HEK293 (cell line): Measurements from ENCODE around the gene CCDC190.
A peak's percentile ranks its signal among the peaks of the same experiment; 100 is the strongest.

ENCODE experiments used
- CTCF ChIA-PET: fragments of 350-600 bp; formaldehyde crosslinking; extraction: SDS; loops from one replicate; lab custom pipeline; 2021; ENCODE audit warnings: antibody characterized with exemption; lab: Yijun Ruan, JAX
- POLR2A ChIA-PET: fragments of 300-600 bp; formaldehyde crosslinking; extraction: SDS; loops from one replicate; lab custom pipeline; 2020; ENCODE audit warnings: antibody characterized with exemption, inconsistent platforms; lab: Yijun Ruan, JAX
- H3K27ac ChIP-seq: fragments of 200-500 bp; sonication (Bioruptor generic); 2 replicates; pipeline ENCODE4 v1.5.1; 2014; ENCODE audit warnings: low read depth, low read length, control low read depth, inconsistent platforms; ENCODE audit errors: extremely low read depth
- H3K36me3 ChIP-seq, 2 experiments: fragments of 200-500 bp in 1 of 2; sonication (Bioruptor generic) in 1 of 2; 1 replicate in 1 of 2; 2 replicates in 1 of 2; pipeline ENCODE4 v1.5.1; 2014 to 2017; ENCODE audit warnings: inconsistent platforms in 2 of 2, low read length in 2 of 2; ENCODE audit not compliant: control insufficient read depth in 2 of 2, insufficient read depth in 1 of 2
- H3K4me1 ChIP-seq: fragments of 200-500 bp; sonication (Bioruptor generic); 2 replicates; pipeline ENCODE4 v1.5.1; 2014; ENCODE audit warnings: mild to moderate bottlenecking, low read length, inconsistent platforms; ENCODE audit not compliant: control insufficient read depth, insufficient read depth
- H3K4me3 ChIP-seq: 2 replicates; pipeline ENCODE4 v1.5.1; 2011; ENCODE audit warnings: low read depth, mild to moderate bottlenecking, control low read depth, low read length, moderate library complexity
- H3K9me3 ChIP-seq: fragments of 200-500 bp; sonication (Bioruptor generic); 2 replicates; pipeline ENCODE4 v1.5.1; 2014; ENCODE audit warnings: low read depth, low read length, inconsistent platforms; ENCODE audit not compliant: control insufficient read depth, insufficient read depth
- HOXD13 ChIP-seq: sonication (generic); formaldehyde crosslinking; IDR thresholded peaks from 2 replicates; pipeline ENCODE4 v1.8.0; 2022; ENCODE audit warnings: missing genetic modification reagents, borderline replicate concordance
- KLF8 ChIP-seq: fragments of 450-650 bp; formaldehyde crosslinking; IDR thresholded peaks from 2 replicates; pipeline ENCODE4 v1.5.1; 2016; ENCODE audit warnings: missing biosample characterization, missing genetic modification characterization
- MEIS1 ChIP-seq: sonication (generic); formaldehyde crosslinking; IDR thresholded peaks from 2 replicates; pipeline ENCODE4 v1.8.1; 2022; ENCODE audit warnings: missing genetic modification reagents, mild to moderate bottlenecking, borderline replicate concordance
- SP7 ChIP-seq: fragments of 450-650 bp; formaldehyde crosslinking; IDR thresholded peaks from 2 replicates; pipeline ENCODE4 v1.5.1; 2016; ENCODE audit warnings: missing biosample characterization, missing genetic modification characterization
- ZBTB21 ChIP-seq: fragments of 450-650 bp; formaldehyde crosslinking; IDR thresholded peaks from 2 replicates; pipeline ENCODE4 v1.5.1; 2017; ENCODE audit warnings: missing biosample characterization, missing genetic modification characterization
- ZNF121 ChIP-seq: fragments of 450-650 bp; formaldehyde crosslinking; IDR thresholded peaks from 2 replicates; pipeline ENCODE4 v1.5.1; 2016; ENCODE audit warnings: missing biosample characterization, missing genetic modification characterization
- ZNF140 ChIP-seq: fragments of 450-650 bp; formaldehyde crosslinking; IDR thresholded peaks from 2 replicates; pipeline ENCODE4 v1.5.1; 2016; ENCODE audit warnings: missing biosample characterization, missing genetic modification characterization
- ZNF335 ChIP-seq: fragments of 450-650 bp; formaldehyde crosslinking; conservative IDR thresholded peaks from 2 replicates; pipeline ENCODE4 v1.5.1; 2016; ENCODE audit warnings: missing biosample characterization, missing genetic modification characterization
- ZNF394 ChIP-seq: fragments of 450-650 bp; formaldehyde crosslinking; IDR thresholded peaks from 2 replicates; pipeline ENCODE4 v1.5.1; 2016; ENCODE audit warnings: missing biosample characterization, missing genetic modification characterization, mild to moderate bottlenecking, moderate library complexity, borderline replicate concordance
- ZNF426 ChIP-seq: fragments of 450-650 bp; formaldehyde crosslinking; IDR thresholded peaks from 2 replicates; pipeline ENCODE4 v1.5.1; 2017; ENCODE audit warnings: missing biosample characterization, missing genetic modification characterization, mild to moderate bottlenecking, inconsistent platforms, moderate library complexity
- ZNF48 ChIP-seq: fragments of 450-650 bp; formaldehyde crosslinking; IDR thresholded peaks from 2 replicates; pipeline ENCODE4 v1.5.1; 2016; ENCODE audit warnings: missing biosample characterization, missing genetic modification characterization
- ZNF549 ChIP-seq: fragments of 450-650 bp; IDR thresholded peaks from 2 replicates; pipeline ENCODE4 v1.5.1; 2018; ENCODE audit warnings: missing biosample characterization, missing genetic modification characterization, mild to moderate bottlenecking, inconsistent platforms, moderate library complexity
- ZNF600 ChIP-seq: fragments of 450-650 bp; formaldehyde crosslinking; IDR thresholded peaks from 2 replicates; pipeline ENCODE4 v1.5.1; 2016; ENCODE audit warnings: missing biosample characterization, missing genetic modification characterization
- ZNF610 ChIP-seq: fragments of 450-650 bp; formaldehyde crosslinking; IDR thresholded peaks from 2 replicates; pipeline ENCODE4 v1.5.1; 2016; ENCODE audit warnings: missing biosample characterization, missing genetic modification characterization, borderline replicate concordance
- ZNF626 ChIP-seq: fragments of 450-650 bp; sonication (Bioruptor Pico); formaldehyde crosslinking; IDR thresholded peaks from 2 replicates; pipeline ENCODE4 v1.5.1; 2018; ENCODE audit warnings: missing biosample characterization, missing genetic modification characterization, inconsistent platforms
- ZNF629 ChIP-seq: fragments of 450-650 bp; formaldehyde crosslinking; IDR thresholded peaks from 2 replicates; pipeline ENCODE4 v1.5.1; 2017; ENCODE audit warnings: missing biosample characterization, missing genetic modification characterization
- ZNF654 ChIP-seq: fragments of 450-650 bp; formaldehyde crosslinking; IDR thresholded peaks from 2 replicates; pipeline ENCODE4 v1.5.1; 2016; ENCODE audit warnings: low read depth, missing biosample characterization, missing genetic modification characterization
- ZSCAN30 ChIP-seq: fragments of 450-650 bp; IDR thresholded peaks from 2 replicates; pipeline ENCODE4 v1.5.1; 2018; ENCODE audit warnings: missing biosample characterization, mild to moderate bottlenecking, missing genetic modification characterization, moderate library complexity
- TF ChIP-seq, protein P1 (sequence below): fragments of 450-650 bp; formaldehyde crosslinking; IDR thresholded peaks from 2 replicates; pipeline ENCODE4 v1.5.1; 2016; ENCODE audit warnings: missing biosample characterization, missing genetic modification characterization, borderline replicate concordance
- TF ChIP-seq, protein P2 (sequence below): fragments of 450-650 bp; formaldehyde crosslinking; conservative IDR thresholded peaks from 2 replicates; pipeline ENCODE4 v1.5.1; 2016; ENCODE audit warnings: low read depth, missing biosample characterization, missing genetic modification characterization
- TF ChIP-seq, protein P3 (sequence below): fragments of 450-650 bp; formaldehyde crosslinking; IDR thresholded peaks from 2 replicates; pipeline ENCODE4 v1.5.1; 2016; ENCODE audit warnings: missing biosample characterization, missing genetic modification characterization, low read depth
- TF ChIP-seq, protein P4 (sequence below): fragments of 450-650 bp; formaldehyde crosslinking; IDR thresholded peaks from 2 replicates; pipeline ENCODE4 v1.5.1; 2017; ENCODE audit warnings: missing biosample characterization, missing genetic modification characterization
- TF ChIP-seq, protein P5 (sequence below): fragments of 450-650 bp; formaldehyde crosslinking; IDR thresholded peaks from 2 replicates; pipeline ENCODE4 v1.5.1; 2016; ENCODE audit warnings: missing biosample characterization, missing genetic modification characterization

The CCDC190 gene

DNA sequence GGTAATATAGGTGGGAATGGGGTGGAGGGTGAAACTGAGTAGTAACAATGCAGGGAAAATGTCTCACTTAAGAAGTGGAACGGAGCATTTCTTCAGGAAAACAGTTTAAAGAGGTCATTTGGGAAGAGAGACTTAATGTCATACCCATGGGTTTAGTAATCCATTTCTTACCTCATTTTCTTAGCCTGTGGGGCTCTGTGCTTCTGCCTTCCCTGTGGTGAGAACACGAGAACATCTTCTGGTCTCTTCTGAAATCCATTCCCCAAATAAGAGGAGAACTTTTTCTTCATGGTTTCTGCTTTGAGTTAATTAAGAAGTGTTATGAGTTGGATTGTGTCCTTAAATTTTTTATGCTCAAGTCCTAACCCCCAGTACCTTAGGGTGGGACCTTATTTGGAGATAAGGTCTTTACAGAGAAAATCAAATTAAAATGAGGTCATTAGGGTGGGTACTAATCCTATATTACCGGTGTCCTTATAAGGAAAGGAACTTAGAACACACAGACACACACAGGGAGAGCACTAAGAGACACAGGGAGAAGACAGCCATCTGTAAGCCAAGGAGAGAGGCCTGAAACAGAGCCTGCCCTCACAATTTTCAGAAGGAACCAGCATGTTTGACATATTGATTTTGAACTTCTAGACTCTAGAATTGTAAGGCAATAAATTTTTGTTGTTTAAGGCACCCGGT lies 5.4 kb downstream of the CCDC190 start (continued):
- TF ChIP-seq ZNF335 (tag by site-specific recombination) = 0 out of 2 replicates have a peak, but pooled peaks have one; percentile 25

DNA sequence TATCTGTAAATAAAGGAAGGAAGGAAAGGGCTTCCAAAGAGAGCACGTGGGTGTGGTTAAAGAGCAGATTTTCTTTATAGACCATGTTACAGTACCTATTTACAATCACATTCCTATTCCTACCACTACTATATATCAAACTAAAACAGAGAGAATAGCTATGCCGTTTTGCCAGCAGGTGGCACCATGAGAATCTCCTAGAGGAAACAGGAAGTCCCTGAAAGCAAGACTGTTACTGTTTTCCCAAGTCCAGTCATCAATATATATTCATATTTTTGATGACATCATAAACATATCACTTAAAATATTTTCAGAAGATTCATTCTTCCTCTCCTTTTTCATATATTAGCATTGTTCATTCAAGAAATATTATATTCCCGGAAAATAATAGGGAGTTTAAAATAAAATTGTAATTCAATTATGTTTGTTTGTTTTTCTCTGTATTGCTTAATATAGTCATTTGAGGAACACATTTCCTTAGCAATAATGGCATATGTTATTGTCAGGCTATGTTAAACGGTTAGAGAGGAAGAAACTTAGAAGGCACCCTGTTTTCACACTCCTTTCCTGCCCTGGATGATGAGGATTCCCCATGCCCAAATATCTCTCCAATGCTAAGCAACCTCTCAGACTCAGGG lies 6.6 kb downstream of the CCDC190 start:
- no peak overlapping the region for H3K4me3 ChIP-seq
- no peak overlapping the region for H3K27ac ChIP-seq
- CTCF ChIA-PET = interaction anchor here (0.6 to 3.7 kb wide), 42 partner anchors 8 to 1789 kb away, joined by 3 to 39 read pairs (median 4); partner anchors contain the start of genes NUF2 and RGS4
- no peaks in the 10 kb centered on the region for H3K36me3 ChIP-seq
- peaks cover 7% of the 10 kb centered on the region; the same call in 1 of the 2 replicates for H3K4me1 ChIP-seq
- POLR2A ChIA-PET = no interaction called here
- H3K9me3 ChIP-seq = no peaks in the 10 kb centered on the region
- TF ChIP-seq, protein P1, sequence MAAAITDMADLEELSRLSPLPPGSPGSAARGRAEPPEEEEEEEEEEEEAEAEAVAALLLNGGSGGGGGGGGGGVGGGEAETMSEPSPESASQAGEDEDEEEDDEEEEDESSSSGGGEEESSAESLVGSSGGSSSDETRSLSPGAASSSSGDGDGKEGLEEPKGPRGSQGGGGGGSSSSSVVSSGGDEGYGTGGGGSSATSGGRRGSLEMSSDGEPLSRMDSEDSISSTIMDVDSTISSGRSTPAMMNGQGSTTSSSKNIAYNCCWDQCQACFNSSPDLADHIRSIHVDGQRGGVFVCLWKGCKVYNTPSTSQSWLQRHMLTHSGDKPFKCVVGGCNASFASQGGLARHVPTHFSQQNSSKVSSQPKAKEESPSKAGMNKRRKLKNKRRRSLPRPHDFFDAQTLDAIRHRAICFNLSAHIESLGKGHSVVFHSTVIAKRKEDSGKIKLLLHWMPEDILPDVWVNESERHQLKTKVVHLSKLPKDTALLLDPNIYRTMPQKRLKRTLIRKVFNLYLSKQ = no peak
- TF ChIP-seq ZNF48 (tag by site-specific recombination) (no peak), ZBTB21 (tag by site-specific recombination) (peak; percentile 52; the same call in 1 of the 2 replicates), HOXD13 (no peak), ZSCAN30 (tag by site-specific recombination) (no peak), ZNF140 (tag by site-specific recombination) (no peak), MEIS1 (CRISPR knock-in tag) (no peak), ZNF426 (tag by site-specific recombination) (no peak), ZNF629 (tag by site-specific recombination) (peak; percentile 51; the same call in 1 of the 2 replicates), SP7 (tag by site-specific recombination) (no peak), ZNF654 (tag by site-specific recombination) (peak; percentile 74), KLF8 (tag by site-specific recombination) (no peak), ZNF610 (tag by site-specific recombination) (no peak), ZNF549 (tag by site-specific recombination) (no peak), ZNF394 (tag by site-specific recombination) (no peak), ZNF600 (tag by site-specific recombination) (no peak), ZNF335 (tag by site-specific recombination) (peak; percentile 23; the same call in 1 of the 2 replicates), ZNF121 (no peak), ZNF626 (tag by site-specific recombination) (no peak)
- TF ChIP-seq, protein P2, sequence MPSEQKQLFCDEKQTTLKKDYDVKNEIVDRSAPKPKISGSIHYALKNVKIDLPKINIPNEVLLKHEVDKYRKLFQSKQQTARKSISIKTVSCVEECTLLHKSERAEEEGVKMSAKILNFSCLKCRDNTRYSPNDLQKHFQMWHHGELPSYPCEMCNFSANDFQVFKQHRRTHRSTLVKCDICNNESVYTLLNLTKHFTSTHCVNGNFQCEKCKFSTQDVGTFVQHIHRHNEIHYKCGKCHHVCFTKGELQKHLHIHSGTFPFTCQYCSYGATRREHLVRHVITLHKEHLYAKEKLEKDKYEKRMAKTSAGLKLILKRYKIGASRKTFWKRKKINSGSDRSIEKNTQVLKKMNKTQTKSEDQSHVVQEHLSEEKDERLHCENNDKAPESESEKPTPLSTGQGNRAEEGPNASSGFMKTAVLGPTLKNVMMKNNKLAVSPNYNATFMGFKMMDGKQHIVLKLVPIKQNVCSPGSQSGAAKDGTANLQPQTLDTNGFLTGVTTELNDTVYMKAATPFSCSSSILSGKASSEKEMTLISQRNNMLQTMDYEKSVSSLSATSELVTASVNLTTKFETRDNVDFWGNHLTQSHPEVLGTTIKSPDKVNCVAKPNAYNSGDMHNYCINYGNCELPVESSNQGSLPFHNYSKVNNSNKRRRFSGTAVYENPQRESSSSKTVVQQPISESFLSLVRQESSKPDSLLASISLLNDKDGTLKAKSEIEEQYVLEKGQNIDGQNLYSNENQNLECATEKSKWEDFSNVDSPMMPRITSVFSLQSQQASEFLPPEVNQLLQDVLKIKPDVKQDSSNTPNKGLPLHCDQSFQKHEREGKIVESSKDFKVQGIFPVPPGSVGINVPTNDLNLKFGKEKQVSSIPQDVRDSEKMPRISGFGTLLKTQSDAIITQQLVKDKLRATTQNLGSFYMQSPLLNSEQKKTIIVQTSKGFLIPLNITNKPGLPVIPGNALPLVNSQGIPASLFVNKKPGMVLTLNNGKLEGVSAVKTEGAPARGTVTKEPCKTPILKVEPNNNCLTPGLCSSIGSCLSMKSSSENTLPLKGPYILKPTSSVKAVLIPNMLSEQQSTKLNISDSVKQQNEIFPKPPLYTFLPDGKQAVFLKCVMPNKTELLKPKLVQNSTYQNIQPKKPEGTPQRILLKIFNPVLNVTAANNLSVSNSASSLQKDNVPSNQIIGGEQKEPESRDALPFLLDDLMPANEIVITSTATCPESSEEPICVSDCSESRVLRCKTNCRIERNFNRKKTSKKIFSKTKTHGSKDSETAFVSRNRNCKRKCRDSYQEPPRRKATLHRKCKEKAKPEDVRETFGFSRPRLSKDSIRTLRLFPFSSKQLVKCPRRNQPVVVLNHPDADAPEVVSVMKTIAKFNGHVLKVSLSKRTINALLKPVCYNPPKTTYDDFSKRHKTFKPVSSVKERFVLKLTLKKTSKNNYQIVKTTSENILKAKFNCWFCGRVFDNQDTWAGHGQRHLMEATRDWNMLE = 0 out of 2 replicates have a peak, but pooled peaks have one; percentile 27
- TF ChIP-seq, protein P3, sequence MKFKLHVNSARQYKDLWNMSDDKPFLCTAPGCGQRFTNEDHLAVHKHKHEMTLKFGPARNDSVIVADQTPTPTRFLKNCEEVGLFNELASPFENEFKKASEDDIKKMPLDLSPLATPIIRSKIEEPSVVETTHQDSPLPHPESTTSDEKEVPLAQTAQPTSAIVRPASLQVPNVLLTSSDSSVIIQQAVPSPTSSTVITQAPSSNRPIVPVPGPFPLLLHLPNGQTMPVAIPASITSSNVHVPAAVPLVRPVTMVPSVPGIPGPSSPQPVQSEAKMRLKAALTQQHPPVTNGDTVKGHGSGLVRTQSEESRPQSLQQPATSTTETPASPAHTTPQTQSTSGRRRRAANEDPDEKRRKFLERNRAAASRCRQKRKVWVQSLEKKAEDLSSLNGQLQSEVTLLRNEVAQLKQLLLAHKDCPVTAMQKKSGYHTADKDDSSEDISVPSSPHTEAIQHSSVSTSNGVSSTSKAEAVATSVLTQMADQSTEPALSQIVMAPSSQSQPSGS (tag by site-specific recombination) = peak; percentile 93
- TF ChIP-seq, protein P4, sequence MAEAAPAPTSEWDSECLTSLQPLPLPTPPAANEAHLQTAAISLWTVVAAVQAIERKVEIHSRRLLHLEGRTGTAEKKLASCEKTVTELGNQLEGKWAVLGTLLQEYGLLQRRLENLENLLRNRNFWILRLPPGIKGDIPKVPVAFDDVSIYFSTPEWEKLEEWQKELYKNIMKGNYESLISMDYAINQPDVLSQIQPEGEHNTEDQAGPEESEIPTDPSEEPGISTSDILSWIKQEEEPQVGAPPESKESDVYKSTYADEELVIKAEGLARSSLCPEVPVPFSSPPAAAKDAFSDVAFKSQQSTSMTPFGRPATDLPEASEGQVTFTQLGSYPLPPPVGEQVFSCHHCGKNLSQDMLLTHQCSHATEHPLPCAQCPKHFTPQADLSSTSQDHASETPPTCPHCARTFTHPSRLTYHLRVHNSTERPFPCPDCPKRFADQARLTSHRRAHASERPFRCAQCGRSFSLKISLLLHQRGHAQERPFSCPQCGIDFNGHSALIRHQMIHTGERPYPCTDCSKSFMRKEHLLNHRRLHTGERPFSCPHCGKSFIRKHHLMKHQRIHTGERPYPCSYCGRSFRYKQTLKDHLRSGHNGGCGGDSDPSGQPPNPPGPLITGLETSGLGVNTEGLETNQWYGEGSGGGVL = no peak
- TF ChIP-seq, protein P5, sequence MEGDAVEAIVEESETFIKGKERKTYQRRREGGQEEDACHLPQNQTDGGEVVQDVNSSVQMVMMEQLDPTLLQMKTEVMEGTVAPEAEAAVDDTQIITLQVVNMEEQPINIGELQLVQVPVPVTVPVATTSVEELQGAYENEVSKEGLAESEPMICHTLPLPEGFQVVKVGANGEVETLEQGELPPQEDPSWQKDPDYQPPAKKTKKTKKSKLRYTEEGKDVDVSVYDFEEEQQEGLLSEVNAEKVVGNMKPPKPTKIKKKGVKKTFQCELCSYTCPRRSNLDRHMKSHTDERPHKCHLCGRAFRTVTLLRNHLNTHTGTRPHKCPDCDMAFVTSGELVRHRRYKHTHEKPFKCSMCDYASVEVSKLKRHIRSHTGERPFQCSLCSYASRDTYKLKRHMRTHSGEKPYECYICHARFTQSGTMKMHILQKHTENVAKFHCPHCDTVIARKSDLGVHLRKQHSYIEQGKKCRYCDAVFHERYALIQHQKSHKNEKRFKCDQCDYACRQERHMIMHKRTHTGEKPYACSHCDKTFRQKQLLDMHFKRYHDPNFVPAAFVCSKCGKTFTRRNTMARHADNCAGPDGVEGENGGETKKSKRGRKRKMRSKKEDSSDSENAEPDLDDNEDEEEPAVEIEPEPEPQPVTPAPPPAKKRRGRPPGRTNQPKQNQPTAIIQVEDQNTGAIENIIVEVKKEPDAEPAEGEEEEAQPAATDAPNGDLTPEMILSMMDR (tag by site-specific recombination) = peak; percentile 36; the same call in 1 of the 2 replicates
